Astrocyte (in vitro differentiated cells and primary cell): ENCODE data around the gene UBE2F. TPM values are rescaled to one million over a fixed set of nuclear protein-coding genes. Genes with fewer than 3 reads are reported as not detected.

Source experiments
- DNase-seq: peaks from one replicate; pipeline ENCODE4 v3.0.0-alpha.2; 2010; ENCODE audit warnings: low read depth
- FAIRE-seq: peaks from 2 replicates; lab custom pipeline; 2011; peaks lifted over from hg19 to GRCh38; lab: Jason Lieb, UNC
- H2AFZ ChIP-seq: 2 replicates; pipeline ENCODE4 v1.6.0; 2012; ENCODE audit warnings: low read depth, low read length, inconsistent platforms
- H3K27ac ChIP-seq: 2 replicates; pipeline ENCODE4 v1.5.1; 2011; ENCODE audit warnings: low read depth, low read length, inconsistent platforms
- H3K27me3 ChIP-seq: 2 replicates; pipeline ENCODE4 v1.6.0; 2011; ENCODE audit warnings: low read length, inconsistent platforms; ENCODE audit not compliant: insufficient read depth
- H3K36me3 ChIP-seq: 2 replicates; pipeline ENCODE4 v1.5.1; 2011; ENCODE audit warnings: low read length, inconsistent platforms; ENCODE audit not compliant: insufficient read depth
- H3K4me1 ChIP-seq: 2 replicates; pipeline ENCODE4 v1.5.1; 2011; ENCODE audit warnings: low read length, inconsistent platforms; ENCODE audit not compliant: insufficient read depth
- H3K4me2 ChIP-seq: 2 replicates; pipeline ENCODE4 v1.6.0; 2012; ENCODE audit warnings: low read length, inconsistent platforms
- H3K4me3 ChIP-seq: 2 replicates; pipeline ENCODE4 v1.5.1; 2011; ENCODE audit warnings: low read depth, mild to moderate bottlenecking, low read length, inconsistent platforms; ENCODE audit not compliant: insufficient read depth
- H3K79me2 ChIP-seq: 2 replicates; pipeline ENCODE4 v1.6.0; 2012; ENCODE audit warnings: mild to moderate bottlenecking, low read length, inconsistent platforms; ENCODE audit not compliant: insufficient read depth
- H3K9ac ChIP-seq: 2 replicates; pipeline ENCODE4 v1.6.0; 2012; ENCODE audit warnings: mild to moderate bottlenecking, low read length, inconsistent platforms
- H3K9me3 ChIP-seq: 2 replicates; pipeline ENCODE4 v1.5.1; 2012; ENCODE audit warnings: low read depth, mild to moderate bottlenecking, low read length, inconsistent platforms; ENCODE audit not compliant: insufficient read depth
- H4K20me1 ChIP-seq: 2 replicates; pipeline ENCODE4 v1.6.0; 2012; ENCODE audit warnings: low read length, inconsistent platforms; ENCODE audit not compliant: insufficient read depth
- H3K27ac Mint-ChIP-seq: one replicate; pipeline ENCODE4 v1.8.0; 2021; ENCODE audit warnings: mild to moderate bottlenecking, mixed read lengths; ENCODE audit not compliant: unreplicated experiment
- H3K27me3 Mint-ChIP-seq: one replicate; pipeline ENCODE4 v1.8.0; 2021; ENCODE audit warnings: low read depth, mixed read lengths; ENCODE audit not compliant: unreplicated experiment
- H3K36me3 Mint-ChIP-seq: one replicate; pipeline ENCODE4 v1.8.0; 2021; ENCODE audit warnings: low read depth, mixed read lengths; ENCODE audit not compliant: unreplicated experiment
- H3K4me1 Mint-ChIP-seq: one replicate; pipeline ENCODE4 v1.8.0; 2021; ENCODE audit warnings: low read depth, mixed read lengths; ENCODE audit not compliant: unreplicated experiment
- H3K4me3 Mint-ChIP-seq: one replicate; pipeline ENCODE4 v1.8.0; 2021; ENCODE audit warnings: mild to moderate bottlenecking, moderate library complexity, mixed read lengths; ENCODE audit not compliant: unreplicated experiment
- H3K9me3 Mint-ChIP-seq: one replicate; pipeline ENCODE4 v1.8.0; 2021; ENCODE audit warnings: mild to moderate bottlenecking, mixed read lengths; ENCODE audit not compliant: unreplicated experiment
- CTCF ChIP-seq: IDR thresholded peaks from 2 replicates; pipeline ENCODE4 v1.5.1; 2011; ENCODE audit warnings: low read depth, mild to moderate bottlenecking, inconsistent platforms, low read length, moderate library complexity; ENCODE audit not compliant: insufficient read depth
- EZH2 ChIP-seq: IDR thresholded peaks from 2 replicates; pipeline ENCODE4 v1.6.1; 2012; ENCODE audit warnings: mild to moderate bottlenecking, low read length, inconsistent platforms; ENCODE audit not compliant: insufficient read depth
- total RNA-seq: library from RNA; stranded (reverse); gene quantifications from 2 replicates; pipeline ENCODE4 v1.2.1, GENCODE V29; 2021

Gene UBE2F
- total RNA-seq, 1 donor from 2014 or later = 67.1 TPM

- Mint-ChIP-seq H3K4me1 (no peaks in the 10 kb centered on the region), H3K9me3 (peaks cover 1% of the 10 kb centered on the region), H3K4me3 (no peak overlapping the region), H3K27ac (no peak overlapping the region), H3K27me3 (peaks cover 19% of the 10 kb centered on the region), H3K36me3 (peaks cover 2% of the 10 kb centered on the region)
- Histone ChIP-seq H3K36me3 (no peaks in the 10 kb centered on the region), H4K20me1 (no peaks in the 10 kb centered on the region), H3K27me3 (no peaks in the 10 kb centered on the region), H3K9ac (no peak overlapping the region), H3K4me2 (no peak overlapping the region), H2AFZ (no peak overlapping the region), H3K4me1 (no peaks in the 10 kb centered on the region), H3K79me2 (no peaks in the 10 kb centered on the region), H3K9me3 (no peaks in the 10 kb centered on the region), H3K27ac (no peak overlapping the region), H3K4me3 (no peak overlapping the region)
- DNase-seq = no peak
- TF ChIP-seq CTCF = no peak
- TF ChIP-seq EZH2 = no peak
- FAIRE-seq = no peak
Observed at GRCh38 chr2:237922641-237923361, 44.0 kb upstream of the UBE2F start.

- H4K20me1 ChIP-seq = no peaks in the 10 kb centered on the region
- Mint-ChIP-seq H3K27ac (no peak overlapping the region), H3K9me3 (peaks cover 3% of the 10 kb centered on the region), H3K27me3 (peaks cover 19% of the 10 kb centered on the region), H3K36me3 (peaks cover 2% of the 10 kb centered on the region), H3K4me1 (no peaks in the 10 kb centered on the region), H3K4me3 (no peak overlapping the region)
- peak; percentile 55 for TF ChIP-seq CTCF
- no peak for TF ChIP-seq EZH2
- H3K4me1 ChIP-seq = no peaks in the 10 kb centered on the region
- H3K79me2 ChIP-seq = no peaks in the 10 kb centered on the region
- no peak overlapping the region for H3K4me3 ChIP-seq
- H2AFZ ChIP-seq = peak overlapping the region; percentile 68
- no peaks in the 10 kb centered on the region for H3K36me3 ChIP-seq
- H3K27me3 ChIP-seq = no peaks in the 10 kb centered on the region
- H3K4me2 ChIP-seq = peak overlapping the region; percentile 55
- peak; percentile 16 for DNase-seq
- no peak overlapping the region for H3K27ac ChIP-seq
- no peaks in the 10 kb centered on the region for H3K9me3 ChIP-seq
- no peak overlapping the region for H3K9ac ChIP-seq
- FAIRE-seq = no peak
Observed at GRCh38 chr2:237923481-237924163, 43.2 kb upstream of the UBE2F start.

- H3K27ac Mint-ChIP-seq = no peak overlapping the region
Observed at GRCh38 chr2:237924164-237924534, 42.7 kb upstream of the UBE2F start.

More at GRCh38 chr2:237924164-237924534, 42.7 kb upstream of the UBE2F start:
- no peaks in the 10 kb centered on the region for H3K36me3 ChIP-seq
- H3K79me2 ChIP-seq = no peaks in the 10 kb centered on the region
- no peaks in the 10 kb centered on the region for H3K4me1 ChIP-seq
- DNase-seq (no peak), FAIRE-seq (no peak)
- no peak overlapping the region for H3K27ac ChIP-seq
- Mint-ChIP-seq H3K4me3 (no peak overlapping the region), H3K27me3 (peaks cover 19% of the 10 kb centered on the region), H3K9me3 (peaks cover 3% of the 10 kb centered on the region), H3K36me3 (peaks cover 2% of the 10 kb centered on the region), H3K4me1 (no peaks in the 10 kb centered on the region)
- no peaks in the 10 kb centered on the region for H4K20me1 ChIP-seq
- TF ChIP-seq CTCF (no peak), EZH2 (no peak)
- H3K9ac ChIP-seq = no peak overlapping the region
- H3K4me2 ChIP-seq = no peak overlapping the region
- H3K9me3 ChIP-seq = no peaks in the 10 kb centered on the region
- no peaks in the 10 kb centered on the region for H3K27me3 ChIP-seq
- no peak overlapping the region for H2AFZ ChIP-seq
- no peak overlapping the region for H3K4me3 ChIP-seq
